ENCODE results near the gene IFITM10.

The IFITM10 gene

GRCh38 chr11:1750481-1750839, at the start of gene IFITM10:
Gene IFITM10, minus strand, starts transcription at chr11:1750595. Its CDS starts 153 bp downstream, at chr11:1750442.
- DNase-seq = no peak

DNA sequence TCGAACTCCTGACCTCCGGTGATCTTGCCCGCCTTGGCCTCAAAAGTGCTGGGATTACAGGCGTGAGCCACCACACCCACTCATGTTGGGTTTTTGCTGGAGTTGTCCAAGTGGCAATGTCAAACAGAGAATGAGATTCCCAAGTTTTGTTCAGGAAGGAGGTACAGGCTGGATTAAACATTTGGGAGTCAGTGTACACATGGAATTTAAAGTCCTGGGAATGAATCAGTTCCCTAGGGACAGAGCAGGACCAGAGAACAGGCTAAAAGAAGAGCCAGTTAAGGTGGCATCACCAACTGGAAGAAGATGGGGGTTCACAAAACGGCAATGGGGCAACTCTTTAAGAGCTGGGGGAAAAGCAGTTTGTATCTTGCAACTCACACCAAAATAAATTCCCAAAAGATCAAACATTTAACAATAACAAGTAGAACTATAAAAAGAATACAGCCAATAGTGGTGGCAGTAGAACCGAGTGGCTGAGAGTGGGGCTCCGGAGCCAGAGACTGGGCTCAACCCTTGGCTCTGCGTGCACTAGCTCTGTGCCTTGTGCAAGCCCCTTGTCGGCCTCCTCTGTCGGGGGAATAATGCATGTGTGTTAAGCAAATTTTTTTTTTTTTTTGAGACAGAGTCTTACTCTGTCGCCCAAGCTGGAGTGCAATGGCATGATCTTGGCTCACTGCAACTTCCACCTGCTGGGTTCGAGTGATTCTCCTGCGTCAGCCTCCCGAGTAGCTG, 47.2 kb upstream of the IFITM10 start:
- DNase-seq = no peak

- no peak for DNase-seq
Observed at GRCh38 chr11:1796413-1797011, 46.1 kb upstream of the IFITM10 start.

DNA sequence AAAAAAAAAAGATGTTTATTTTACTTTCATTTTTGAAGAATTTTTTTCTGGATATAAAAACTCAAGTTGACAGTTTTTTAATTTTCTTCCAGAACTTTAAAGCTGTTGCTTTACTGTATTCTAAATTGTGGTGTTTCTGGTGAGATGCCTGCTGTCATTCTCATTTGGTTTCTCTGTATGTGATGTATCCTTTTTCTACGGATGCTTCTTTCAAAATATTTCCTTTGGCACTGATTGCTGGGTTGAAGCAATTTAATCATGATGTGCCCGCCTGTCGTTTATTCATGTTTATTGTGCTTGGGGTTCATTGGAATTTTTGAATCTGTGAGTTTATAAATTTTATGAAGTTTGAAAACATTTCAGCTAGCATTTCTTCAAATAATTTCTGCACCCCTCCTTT, 42.7 kb upstream of the IFITM10 start:
- no peak for DNase-seq

- no peak for DNase-seq
Observed at GRCh38 chr11:1792461-1792860, 42.1 kb upstream of the IFITM10 start.

DNA sequence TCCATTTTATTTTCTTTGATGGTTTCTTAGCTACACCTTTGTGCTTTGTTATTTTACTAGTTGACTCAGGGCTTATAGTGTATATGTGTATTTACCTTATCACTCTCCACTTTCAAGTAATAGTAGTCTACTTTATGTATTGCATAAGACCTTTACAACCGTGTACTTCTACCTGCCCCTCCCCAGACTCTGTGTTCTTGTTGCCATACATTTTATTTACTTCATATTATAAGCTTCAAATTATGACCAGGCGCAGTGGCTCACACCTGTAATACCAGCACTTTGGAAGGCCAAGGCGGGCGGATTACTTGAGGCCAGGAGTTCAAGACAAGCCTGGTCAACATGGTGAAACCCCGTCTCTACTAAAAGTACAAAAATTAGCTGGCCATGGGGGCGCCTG, 41.5 kb upstream of the IFITM10 start:
- DNase-seq = no peak

DNA sequence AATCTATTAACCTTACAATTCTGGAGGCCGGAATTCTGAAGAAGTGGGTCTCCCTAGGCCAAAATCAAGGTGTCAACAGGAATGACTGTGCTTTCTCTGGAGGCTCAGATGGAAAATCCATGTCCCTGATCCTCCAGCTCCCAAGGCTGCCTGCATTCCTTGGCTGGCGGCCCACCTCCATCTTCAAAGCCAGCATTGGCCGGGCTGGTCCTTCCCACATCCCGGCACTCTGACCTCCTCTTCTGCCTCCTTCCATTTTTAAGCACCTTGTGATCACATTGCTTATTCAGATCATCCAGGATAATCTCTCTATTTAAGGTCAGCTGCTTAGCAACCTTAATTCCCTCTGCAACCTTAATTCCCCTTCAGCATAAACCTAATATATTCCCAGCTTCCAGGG, 36.1 kb upstream of the IFITM10 start:
- DNase-seq = no peak

- DNase-seq = no peak
Observed at GRCh38 chr11:1785749-1786413, 35.5 kb upstream of the IFITM10 start.

DNA sequence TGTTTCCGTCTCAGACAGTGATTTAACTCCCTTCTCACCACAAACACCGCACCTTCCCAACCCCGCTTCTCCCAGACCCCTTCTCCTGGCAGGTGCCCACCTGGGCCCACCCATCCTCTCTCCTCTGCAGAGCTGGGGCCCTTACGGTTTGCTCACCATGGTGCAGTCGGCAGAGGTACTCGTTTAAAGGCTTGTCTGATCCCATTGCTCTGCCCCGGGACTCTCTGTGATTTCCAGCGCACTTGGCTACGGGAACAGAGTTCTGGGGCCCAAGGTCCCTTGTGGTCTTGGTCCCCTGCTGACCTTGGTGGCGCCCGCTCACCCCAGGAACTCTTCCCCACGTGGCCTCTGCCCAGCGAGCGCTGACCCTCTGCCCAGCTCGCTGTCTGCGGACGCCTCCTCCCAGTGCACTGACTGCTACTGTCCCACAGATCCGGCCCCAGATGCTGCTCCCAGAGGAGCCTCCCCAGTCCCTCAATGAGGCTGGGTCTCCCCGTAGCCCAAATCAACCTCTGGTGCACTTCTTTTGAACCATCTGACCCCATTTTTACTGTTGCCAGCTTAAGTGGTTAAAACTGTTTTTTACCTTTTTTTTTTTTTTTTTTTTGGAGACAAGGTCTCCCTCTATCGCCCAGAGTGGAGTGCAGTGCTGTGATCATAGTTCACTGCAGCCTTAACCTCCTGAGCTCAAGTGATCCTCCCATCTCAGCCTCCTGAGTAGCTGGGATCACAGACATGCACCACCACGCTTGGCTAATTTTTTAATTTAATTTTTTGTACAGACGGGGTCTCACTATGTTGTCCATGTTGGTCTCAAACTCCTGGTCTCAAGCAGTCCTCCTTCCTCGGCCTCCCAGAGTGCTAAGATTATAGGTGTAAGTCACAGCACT, 34.6 kb upstream of the IFITM10 start:
- no peak for DNase-seq

GRCh38 chr11:1783725-1784529, 33.5 kb upstream of the IFITM10 start:
- DNase-seq = no peak

DNA sequence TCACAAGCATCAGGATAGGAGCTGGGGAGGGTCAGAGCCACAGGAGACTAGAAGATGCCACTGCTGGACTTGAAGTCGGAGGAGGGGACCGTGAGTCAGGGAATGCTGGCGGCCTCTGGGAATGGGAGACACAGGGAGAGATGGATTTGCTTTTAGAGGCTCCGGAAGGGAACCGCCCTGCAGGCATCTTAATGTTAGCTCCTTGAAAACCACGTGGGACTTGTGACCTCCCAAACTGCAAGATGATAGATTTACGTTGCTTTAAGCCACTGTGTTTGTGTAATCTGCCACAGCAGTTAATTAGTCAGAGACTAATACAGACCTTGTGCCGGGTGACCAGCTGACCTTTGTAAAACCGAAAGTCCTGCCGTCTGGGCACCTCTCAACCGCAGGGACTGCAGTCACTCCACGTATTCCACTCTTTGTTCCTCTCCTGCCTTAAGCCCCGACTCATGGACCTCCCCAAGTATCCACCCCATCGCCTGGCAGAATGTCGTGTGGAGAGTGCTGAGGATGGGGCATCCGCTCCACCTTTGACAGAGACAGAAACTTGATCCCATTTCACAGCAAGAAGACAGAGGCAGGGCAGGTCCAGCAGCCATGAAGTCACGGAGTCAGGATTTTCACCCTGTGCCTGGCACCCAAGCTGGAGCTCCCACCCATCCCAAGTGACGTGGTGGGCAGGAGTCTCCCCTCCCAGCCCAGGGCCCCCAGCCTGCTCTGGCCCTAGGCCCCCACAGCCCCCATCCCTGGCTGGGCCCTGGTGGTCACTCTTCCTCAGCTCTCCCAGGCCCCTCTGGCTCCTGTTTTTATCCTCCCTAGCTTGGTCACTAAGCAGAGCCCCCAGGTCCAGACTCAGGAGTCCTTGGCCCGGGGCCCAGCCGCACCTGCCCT, 32.7 kb upstream of the IFITM10 start:
- peak; percentile 47 for DNase-seq

GRCh38 chr11:1782031-1782590, 31.7 kb upstream of the IFITM10 start:
- DNase-seq = no peak

DNA sequence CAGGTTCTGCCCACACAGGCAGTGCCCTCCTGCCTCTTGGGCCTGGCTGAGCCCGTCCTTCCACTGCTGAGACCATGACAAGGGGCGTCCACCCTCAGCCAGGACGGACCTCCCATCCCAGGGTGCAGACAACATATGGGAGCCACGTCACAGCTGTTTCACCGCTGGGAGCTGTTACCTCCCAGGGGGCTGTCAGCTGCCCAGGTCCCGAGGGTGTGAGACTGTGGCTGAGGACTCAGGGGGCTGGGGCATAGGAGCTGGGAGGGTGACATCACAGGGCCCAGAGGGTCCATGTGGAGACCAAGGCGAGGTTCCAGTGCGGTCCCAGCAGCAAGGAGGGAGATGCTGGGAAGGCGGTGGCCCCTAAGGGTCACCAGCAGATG, 31.2 kb upstream of the IFITM10 start:
- no peak for DNase-seq

DNA sequence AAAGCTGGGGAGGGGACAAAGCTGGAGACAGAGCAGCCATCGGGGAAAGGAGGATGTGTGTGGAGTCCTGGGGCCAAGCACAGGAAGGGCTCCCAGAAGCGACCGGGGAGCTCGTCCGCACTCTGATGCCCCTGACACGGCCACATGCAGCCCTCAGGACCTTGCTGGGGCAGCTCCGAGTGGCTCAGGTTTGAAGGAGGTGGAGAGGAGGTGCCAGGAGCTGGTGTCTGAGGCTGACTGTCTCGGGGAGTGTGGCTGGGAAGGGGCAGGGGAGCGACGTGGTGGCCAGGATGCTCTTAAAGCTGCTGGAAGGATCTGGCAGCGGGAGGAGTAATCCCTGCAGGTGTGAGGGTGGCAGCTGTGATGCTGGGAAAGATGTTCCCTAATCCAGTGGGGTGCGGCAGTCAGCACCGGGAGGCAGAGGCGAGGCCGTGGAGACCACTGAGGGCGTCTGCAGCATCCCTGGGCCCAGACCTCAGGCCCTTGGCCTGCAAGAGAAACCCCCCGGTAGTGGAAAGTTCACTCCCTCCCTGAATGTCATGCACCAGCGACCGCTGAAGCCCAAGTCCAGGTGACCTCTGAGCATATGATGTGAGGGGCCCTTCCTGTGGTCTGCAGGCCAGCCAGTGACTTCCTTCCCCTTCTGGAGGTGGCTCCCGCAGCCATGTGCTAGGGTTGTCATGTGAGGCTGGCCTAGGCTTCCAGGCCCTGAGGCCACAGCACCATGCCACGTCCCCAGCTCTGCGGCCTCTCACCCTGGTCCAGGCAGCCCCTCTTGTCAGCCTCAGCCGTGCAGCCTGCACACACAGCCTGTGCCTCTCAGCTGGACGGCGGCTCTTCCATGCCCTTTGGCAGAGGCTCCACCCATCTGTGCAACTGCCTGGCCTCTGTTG, 30.6 kb upstream of the IFITM10 start:
- DNase-seq = no peak

GRCh38 chr11:1779806-1780699, 29.7 kb upstream of the IFITM10 start:
- no peak for DNase-seq

DNA sequence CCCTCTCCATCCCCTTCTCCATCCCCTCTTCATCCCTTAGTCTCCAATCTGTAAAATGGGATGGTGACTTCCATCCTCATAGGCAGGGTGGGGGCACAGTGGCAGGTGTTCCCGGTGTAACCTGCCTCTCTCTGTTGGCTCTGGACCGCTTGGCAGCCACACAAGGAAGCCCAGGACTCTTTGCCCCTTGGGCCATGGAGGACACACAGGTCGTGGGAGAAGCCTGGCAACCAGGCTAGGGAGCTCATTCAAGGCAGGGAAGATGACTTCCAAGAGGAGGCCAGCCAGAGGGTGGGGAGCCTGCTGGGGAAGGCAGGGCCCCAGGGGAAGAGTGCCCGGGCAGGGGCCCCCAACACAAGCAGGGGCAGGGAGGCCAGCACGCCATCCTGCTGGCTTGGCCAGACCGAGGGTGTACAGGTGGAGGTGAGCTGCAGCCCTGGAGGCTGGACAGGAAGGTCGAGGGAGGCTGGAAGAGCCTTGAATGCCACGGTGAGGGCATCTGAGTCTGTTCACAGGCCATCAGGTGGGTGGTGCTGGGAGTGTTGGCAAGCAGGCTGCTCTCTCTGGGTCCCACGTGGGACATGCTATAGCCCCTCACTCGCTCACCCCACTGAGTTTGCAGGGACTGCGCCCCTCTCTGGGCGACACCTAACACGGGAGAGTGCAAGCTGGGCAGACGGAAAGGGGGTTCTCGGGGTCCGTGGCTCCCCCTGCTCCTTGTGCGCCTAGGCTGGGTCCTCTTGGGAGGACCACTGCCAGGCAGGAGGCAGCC, 28.8 kb upstream of the IFITM10 start:
- no peak for DNase-seq

DNA sequence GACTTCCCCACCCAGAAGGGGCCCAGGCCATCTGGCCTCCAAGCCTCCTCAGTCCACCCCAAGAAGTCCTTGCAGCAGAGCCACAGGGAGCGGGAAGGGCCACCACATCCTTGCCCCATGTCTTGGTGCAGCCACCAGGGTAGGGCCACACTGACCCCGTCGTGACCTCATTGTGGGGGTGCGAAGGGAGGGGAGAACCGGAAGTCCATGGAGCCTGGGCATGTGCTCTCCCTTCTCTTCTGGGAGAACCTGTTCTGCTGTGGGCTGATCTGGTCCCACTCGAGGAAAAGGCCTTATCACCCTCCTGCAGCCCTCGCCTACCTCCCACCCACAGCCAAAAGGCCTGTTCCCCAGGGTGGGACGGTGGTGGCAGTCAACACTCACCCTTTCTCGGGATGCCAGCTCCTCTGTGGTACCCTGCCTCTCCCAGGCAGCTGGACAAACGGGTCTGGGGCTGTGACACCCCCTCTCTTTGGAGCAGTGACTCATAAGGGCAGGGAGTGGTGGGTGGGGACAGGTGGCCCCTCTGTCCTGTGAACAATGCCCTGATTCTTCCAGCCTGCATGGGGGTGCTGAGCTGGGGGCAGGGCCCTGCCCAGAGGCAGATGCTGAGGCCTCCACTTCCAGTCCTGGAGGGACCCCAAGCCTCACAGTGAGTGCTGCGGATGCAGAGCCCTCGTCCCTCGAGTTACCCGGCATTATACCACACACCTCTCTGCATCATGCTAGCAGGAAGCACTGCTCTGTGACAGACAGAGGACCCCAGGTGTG, 27.9 kb upstream of the IFITM10 start:
- no peak for DNase-seq
